ENCODE data around the gene CORO7.

Gene CORO7

DNA sequence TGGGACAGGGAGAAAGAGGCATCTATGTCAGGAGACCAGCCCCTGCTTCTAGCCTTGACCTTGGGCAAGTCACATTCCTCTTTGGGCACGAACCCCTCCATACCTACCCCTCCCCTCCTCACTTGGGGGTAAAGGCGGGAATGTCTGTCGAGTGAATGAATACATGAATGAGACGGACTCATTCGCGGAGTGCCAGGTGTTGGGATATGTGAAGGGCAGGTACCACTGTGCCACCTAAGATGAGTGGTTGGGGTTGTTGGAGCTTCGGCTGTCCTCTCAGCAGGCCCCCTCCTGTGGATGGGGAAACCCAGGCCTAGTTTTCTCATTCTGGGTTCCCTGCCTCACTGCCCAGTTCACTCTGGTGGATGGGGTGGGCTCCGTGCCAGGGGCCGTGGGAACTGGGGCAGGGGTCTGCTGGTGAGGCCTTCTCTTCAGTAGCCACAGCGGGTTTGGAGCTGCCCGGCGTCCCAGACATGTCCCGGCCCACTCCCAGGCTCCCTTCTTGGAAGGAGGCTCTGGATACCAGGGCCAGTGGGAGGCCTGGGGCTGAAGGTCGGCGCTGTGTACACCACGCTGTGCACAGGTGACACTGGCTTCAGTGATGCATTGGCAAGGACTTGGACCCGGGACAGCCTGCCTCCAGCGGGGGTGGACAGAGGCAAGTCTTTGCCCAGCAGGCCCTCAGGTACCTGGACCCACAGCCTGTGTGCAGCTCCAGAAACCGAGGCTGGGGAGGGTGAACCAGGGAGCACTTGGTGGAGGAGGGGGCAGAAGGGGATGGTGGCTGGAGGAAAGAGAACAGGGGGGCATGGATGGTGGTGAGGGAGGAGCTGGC lies 94.9 kb downstream of the CORO7 start:
- no peaks in the 10 kb centered on the region for H3K9me3 ChIP-seq (ENCODE audit: insufficient read depth, low read length)
- no peak overlapping the region for H3K9ac ChIP-seq (ENCODE audit: low read length)
- H3K4me2 ChIP-seq (ENCODE audit: low read length), result no peak overlapping the region
- no peaks in the 10 kb centered on the region for H3K36me3 ChIP-seq (replicated peaks; ENCODE audit: low read depth, low read length)
- 0 out of 2 replicates have a peak, but pooled peaks cover 9% of the 10 kb centered on the region for H3K27me3 ChIP-seq (ENCODE audit: low read depth, low read length)
- H4K20me1 ChIP-seq (ENCODE audit: insufficient read depth, low read length), result no peaks in the 10 kb centered on the region
- H2AFZ ChIP-seq (ENCODE audit: low read depth, low read length), result no peak overlapping the region
- H3K27ac ChIP-seq (ENCODE audit: low read length), result no peak overlapping the region
- H3K4me3 ChIP-seq (ENCODE audit: low read length), result no peak overlapping the region
- peaks cover 18% of the 10 kb centered on the region for H3K4me1 ChIP-seq (ENCODE audit: low read length)
- TF ChIP-seq EZH2phosphoT487 (IDR thresholded peaks at IDR 0.05; ENCODE audit: low read depth), result no peak
- no peaks in the 10 kb centered on the region for H3K79me2 ChIP-seq (ENCODE audit: low read length)

DNA sequence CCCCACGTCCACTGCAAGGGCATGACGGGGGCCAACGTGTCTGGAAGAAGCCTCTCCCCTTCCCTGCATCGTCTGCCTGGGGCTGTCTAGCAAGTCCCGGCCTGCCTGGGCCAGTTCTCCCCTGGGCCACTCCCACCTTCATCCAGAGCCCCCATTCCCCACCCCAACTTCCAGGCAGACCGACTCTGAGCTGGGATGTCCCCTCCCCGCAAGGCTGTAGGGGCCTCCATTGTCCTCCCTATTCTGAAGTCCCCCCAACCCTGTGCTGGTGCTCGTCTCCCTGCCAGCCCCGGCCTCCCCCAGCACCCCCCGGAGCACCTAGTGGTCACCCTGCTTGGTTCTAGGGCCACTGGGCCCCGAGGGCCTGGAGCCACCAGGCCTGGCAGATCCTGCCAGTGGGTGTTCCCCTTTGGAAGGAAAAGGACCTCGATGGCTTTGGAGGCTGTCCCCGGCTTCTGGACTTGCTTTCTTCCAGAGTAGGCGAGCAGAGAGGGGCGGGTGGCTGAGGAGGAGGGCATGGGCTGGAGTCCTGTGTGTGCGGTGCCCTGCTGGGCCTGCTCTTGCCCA lies 95.7 kb downstream of the CORO7 start:
- H3K4me1 ChIP-seq (ENCODE audit: low read length), result peaks cover 17% of the 10 kb centered on the region
- H3K4me3 ChIP-seq (ENCODE audit: low read length), result no peak overlapping the region
- 0 out of 2 replicates have a peak, but pooled peaks cover 11% of the 10 kb centered on the region for H3K27me3 ChIP-seq (ENCODE audit: low read depth, low read length)
- no peaks in the 10 kb centered on the region for H3K9me3 ChIP-seq (ENCODE audit: insufficient read depth, low read length)
- H3K36me3 ChIP-seq (replicated peaks; ENCODE audit: low read depth, low read length), result no peaks in the 10 kb centered on the region
- no peak overlapping the region for H3K9ac ChIP-seq (ENCODE audit: low read length)
- no peak for TF ChIP-seq EZH2phosphoT487 (IDR thresholded peaks at IDR 0.05; ENCODE audit: low read depth)
- TF ChIP-seq, protein P1, sequence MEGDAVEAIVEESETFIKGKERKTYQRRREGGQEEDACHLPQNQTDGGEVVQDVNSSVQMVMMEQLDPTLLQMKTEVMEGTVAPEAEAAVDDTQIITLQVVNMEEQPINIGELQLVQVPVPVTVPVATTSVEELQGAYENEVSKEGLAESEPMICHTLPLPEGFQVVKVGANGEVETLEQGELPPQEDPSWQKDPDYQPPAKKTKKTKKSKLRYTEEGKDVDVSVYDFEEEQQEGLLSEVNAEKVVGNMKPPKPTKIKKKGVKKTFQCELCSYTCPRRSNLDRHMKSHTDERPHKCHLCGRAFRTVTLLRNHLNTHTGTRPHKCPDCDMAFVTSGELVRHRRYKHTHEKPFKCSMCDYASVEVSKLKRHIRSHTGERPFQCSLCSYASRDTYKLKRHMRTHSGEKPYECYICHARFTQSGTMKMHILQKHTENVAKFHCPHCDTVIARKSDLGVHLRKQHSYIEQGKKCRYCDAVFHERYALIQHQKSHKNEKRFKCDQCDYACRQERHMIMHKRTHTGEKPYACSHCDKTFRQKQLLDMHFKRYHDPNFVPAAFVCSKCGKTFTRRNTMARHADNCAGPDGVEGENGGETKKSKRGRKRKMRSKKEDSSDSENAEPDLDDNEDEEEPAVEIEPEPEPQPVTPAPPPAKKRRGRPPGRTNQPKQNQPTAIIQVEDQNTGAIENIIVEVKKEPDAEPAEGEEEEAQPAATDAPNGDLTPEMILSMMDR (IDR thresholded peaks at IDR 0.05; ENCODE audit: low read depth, low read length), result no peak
- H3K79me2 ChIP-seq (ENCODE audit: low read length), result no peaks in the 10 kb centered on the region
- H3K27ac ChIP-seq (ENCODE audit: low read length), result no peak overlapping the region
- H2AFZ ChIP-seq (ENCODE audit: low read depth, low read length), result no peak overlapping the region
- no peaks in the 10 kb centered on the region for H4K20me1 ChIP-seq (ENCODE audit: insufficient read depth, low read length)
- H3K4me2 ChIP-seq (ENCODE audit: low read length), result no peak overlapping the region

DNA sequence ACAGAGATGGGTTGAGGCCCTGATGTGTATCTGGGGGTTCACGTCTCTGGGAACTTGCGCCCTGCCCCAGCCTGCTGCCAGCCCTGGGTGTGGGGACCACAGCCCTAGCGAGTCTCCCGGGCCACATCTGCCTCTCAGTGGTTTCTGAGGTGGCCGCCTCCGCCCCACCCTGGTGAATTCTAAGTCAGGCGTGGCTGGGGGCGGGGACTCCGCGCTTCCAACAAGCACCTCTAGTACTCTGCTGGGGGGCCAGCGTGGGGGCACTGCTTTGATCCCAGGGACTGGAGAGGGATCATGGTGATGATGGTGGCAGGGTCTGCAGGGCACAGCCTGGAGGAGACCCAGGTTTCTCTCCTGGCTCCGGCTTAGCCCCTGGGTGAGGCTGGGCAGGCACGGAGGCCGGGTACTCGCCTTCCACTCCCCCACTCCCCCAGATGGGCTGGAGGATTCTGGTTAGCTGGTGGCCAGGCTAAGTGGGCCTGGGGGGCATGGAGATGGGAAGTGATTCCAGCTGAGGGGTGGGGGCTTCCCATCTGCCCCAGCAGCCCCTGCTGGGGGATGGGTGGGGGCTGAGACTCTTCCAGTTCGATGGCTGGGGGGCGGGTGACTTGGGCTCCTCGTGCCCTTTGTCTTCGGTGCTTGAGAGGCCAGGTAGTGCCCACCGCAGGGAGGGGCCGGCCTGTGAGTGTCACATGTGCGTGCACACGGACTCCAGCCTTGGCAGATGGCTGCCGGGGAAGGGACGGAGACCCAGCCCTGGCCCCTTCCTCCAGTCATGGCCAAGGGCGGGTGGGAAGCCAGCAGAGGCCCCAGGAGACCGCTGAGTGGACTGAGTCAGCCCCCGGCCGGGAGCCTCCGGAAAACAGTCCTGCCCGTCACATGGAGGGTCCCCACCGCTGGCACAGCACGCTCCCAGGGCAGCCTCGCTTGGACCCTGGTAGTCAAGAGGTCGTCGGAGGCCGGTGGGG lies 96.7 kb downstream of the CORO7 start:
- peak overlapping the region; percentile 25; the same call in 1 of the 2 replicates for H3K4me3 ChIP-seq (ENCODE audit: low read length)
- H4K20me1 ChIP-seq (ENCODE audit: insufficient read depth, low read length), result no peaks in the 10 kb centered on the region
- no peaks in the 10 kb centered on the region for H3K9me3 ChIP-seq (ENCODE audit: insufficient read depth, low read length)
- no peak overlapping the region for H2AFZ ChIP-seq (ENCODE audit: low read depth, low read length)
- peak overlapping the region; percentile 47 for H3K4me2 ChIP-seq (ENCODE audit: low read length)
- peaks cover 11% of the 10 kb centered on the region for H3K4me1 ChIP-seq (ENCODE audit: low read length)
- H3K36me3 ChIP-seq (replicated peaks; ENCODE audit: low read depth, low read length), result no peaks in the 10 kb centered on the region
- no peaks in the 10 kb centered on the region for H3K79me2 ChIP-seq (ENCODE audit: low read length)
- no peak overlapping the region for H3K9ac ChIP-seq (ENCODE audit: low read length)
- TF ChIP-seq, protein P1 (IDR thresholded peaks at IDR 0.05; ENCODE audit: low read depth, low read length), result no peak
- TF ChIP-seq EZH2phosphoT487 (IDR thresholded peaks at IDR 0.05; ENCODE audit: low read depth), result no peak
- H3K27ac ChIP-seq (ENCODE audit: low read length), result no peak overlapping the region
- H3K27me3 ChIP-seq (ENCODE audit: low read depth, low read length), result peaks cover 17% of the 10 kb centered on the region

DNA sequence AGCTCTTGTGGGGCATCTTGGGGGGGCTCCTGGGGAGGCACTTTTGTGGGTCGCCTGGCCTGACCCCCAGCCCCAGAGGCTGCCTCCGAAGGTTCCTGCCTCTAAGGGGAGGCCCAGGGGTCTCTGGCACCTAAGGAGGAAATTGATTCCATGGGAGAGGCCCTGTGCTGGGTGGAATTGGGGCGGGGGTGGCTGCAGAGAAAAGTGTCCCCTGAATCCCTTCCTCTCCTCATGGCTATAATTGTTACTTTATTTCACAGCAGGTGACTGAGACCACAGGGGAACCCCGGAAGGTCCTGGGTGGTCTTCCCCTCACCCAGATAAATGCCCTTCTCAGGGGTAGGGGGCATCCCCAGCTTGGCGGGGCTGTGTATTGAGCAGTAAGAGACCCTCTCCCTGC lies 97.4 kb downstream of the CORO7 start:
- Histone ChIP-seq H3K79me2 (ENCODE audit: low read length) (no peaks in the 10 kb centered on the region), H3K36me3 (replicated peaks; ENCODE audit: low read depth, low read length) (no peaks in the 10 kb centered on the region), H3K4me2 (ENCODE audit: low read length) (peak overlapping the region; percentile 47), H3K9me3 (ENCODE audit: insufficient read depth, low read length) (no peaks in the 10 kb centered on the region), H4K20me1 (ENCODE audit: insufficient read depth, low read length) (no peaks in the 10 kb centered on the region), H3K27me3 (ENCODE audit: low read depth, low read length) (peaks cover 24% of the 10 kb centered on the region), H3K4me1 (ENCODE audit: low read length) (peaks cover 11% of the 10 kb centered on the region), H3K9ac (ENCODE audit: low read length) (no peak overlapping the region), H3K4me3 (ENCODE audit: low read length) (no peak overlapping the region), H2AFZ (ENCODE audit: low read depth, low read length) (no peak overlapping the region), H3K27ac (ENCODE audit: low read length) (no peak overlapping the region)
- TF ChIP-seq, protein P1 (IDR thresholded peaks at IDR 0.05; ENCODE audit: low read depth, low read length), result no peak
- no peak for TF ChIP-seq EZH2phosphoT487 (IDR thresholded peaks at IDR 0.05; ENCODE audit: low read depth)

Measured in OCI-LY3 (cell line).